GM21737 (cell line): Measurements from ENCODE around the gene IGFL3.
"Not testable (repeated sequence)": the region's sequence is repeated elsewhere in the genome, so short reads cannot be mapped to it uniquely, and the experiment has no call there.

Experiments
- ATAC-seq: cut with Tn5 transposase; IDR thresholded peaks from one replicate; pipeline ENCODE4 v1.9.1; 2021; ENCODE audit warnings: mild to moderate bottlenecking, moderate library complexity; ENCODE audit not compliant: unreplicated experiment

IGFL3 gene

GRCh38 chr19:46124638-46125115 lies at the start of gene IGFL3:
Gene IGFL3 (minus strand): TSS chr19:46124688. CDS start chr19:46124649, 39 bp downstream.
- no peak for ATAC-seq

- no peak for ATAC-seq
These were observed 49.5 kb upstream of the IGFL3 start for GRCh38 chr19:46173886-46174480.

- ATAC-seq: no peak
These were observed 38.2 kb upstream of the IGFL3 start for GRCh38 chr19:46162731-46163130.

GRCh38 chr19:46161642-46162257 lies 37.3 kb upstream of the IGFL3 start:
- not testable (repeated sequence) for ATAC-seq

GRCh38 chr19:46160233-46160775 lies 35.8 kb upstream of the IGFL3 start:
- ATAC-seq: no peak

GRCh38 chr19:46159418-46160232 lies 35.1 kb upstream of the IGFL3 start:
- no peak for ATAC-seq

GRCh38 chr19:46155237-46155636 lies 30.7 kb upstream of the IGFL3 start:
- no peak for ATAC-seq

- no peak for ATAC-seq
These were observed 26.1 kb upstream of the IGFL3 start for GRCh38 chr19:46150606-46151005.

- no peak for ATAC-seq
These were observed 23.4 kb upstream of the IGFL3 start, which contains the start of gene IGFL2 for GRCh38 chr19:46147791-46148288. Gene IGFL2 (plus strand): TSS chr19:46148238. CDS start chr19:46148279, 41 bp downstream.

GRCh38 chr19:46147166-46147740 lies 22.8 kb upstream of the IGFL3 start:
- no peak for ATAC-seq

GRCh38 chr19:46144756-46145155 lies 20.3 kb upstream of the IGFL3 start:
- no peak for ATAC-seq

- no peak for ATAC-seq
These were observed 17.8 kb upstream of the IGFL3 start for GRCh38 chr19:46142294-46142693.

- ATAC-seq: no peak
These were observed 16.9 kb upstream of the IGFL3 start for GRCh38 chr19:46141421-46141820.

GRCh38 chr19:46137915-46138473 lies 13.5 kb upstream of the IGFL3 start:
- no peak for ATAC-seq

- no peak for ATAC-seq
These were observed 10.0 kb upstream of the IGFL3 start for GRCh38 chr19:46134527-46134926.

- ATAC-seq: no peak
These were observed 9.3 kb upstream of the IGFL3 start for GRCh38 chr19:46133777-46134241.

- ATAC-seq: no peak
These were observed 8.7 kb upstream of the IGFL3 start for GRCh38 chr19:46133101-46133627.

GRCh38 chr19:46132508-46133100 lies 8.1 kb upstream of the IGFL3 start:
- no peak for ATAC-seq

- ATAC-seq: no peak
These were observed 7.1 kb upstream of the IGFL3 start for GRCh38 chr19:46131485-46132143.
